Panc1 (cell line): ENCODE measurements around the gene HK1. TPM values are rescaled to one million over a fixed set of nuclear protein-coding genes. Genes with fewer than 3 reads are reported as not detected.

Experiments used
- ATAC-seq: fragments of 200-7000 bp; cut with Tn5 transposase; 2 replicates; pipeline ENCODE4 v1.9.1; 2020; ENCODE audit warnings: mild to moderate bottlenecking, moderate library complexity
- BruUV-seq: library from RNA; stranded (reverse); fragments of 400-500 nt; replicated peaks from 2 replicates; lab custom pipeline; 2021; lab: Mats Ljungman, UMichigan
- CTCF ChIA-PET: fragments of 300-600 bp; sonication (Branson Sonifier 250); formaldehyde crosslinking; loops from one replicate; lab custom pipeline; 2022; ENCODE audit warnings: antibody characterized with exemption; lab: Charles Lee
- POLR2A ChIA-PET: fragments of 300-600 bp; sonication (Branson Sonifier 250); formaldehyde crosslinking; loops from one replicate; lab custom pipeline; 2022; ENCODE audit warnings: antibody characterized with exemption; lab: Charles Lee
- DNase-seq: peaks from one replicate; pipeline ENCODE4 v3.0.0-alpha.2; 2010; ENCODE audit warnings: low read depth, low spot score
- H3K27ac ChIP-seq: 2 replicates; pipeline ENCODE4 v1.5.1; 2011; ENCODE audit warnings: mild to moderate bottlenecking, low read length, inconsistent platforms
- H3K27me3 ChIP-seq: fragments of 200-500 bp; sonication (Bioruptor generic); 2 replicates; pipeline ENCODE4 v1.6.0; 2014; ENCODE audit warnings: low read length, inconsistent platforms; ENCODE audit not compliant: control insufficient read depth, insufficient read depth
- H3K36me3 ChIP-seq: fragments of 200-500 bp; sonication (Bioruptor generic); 2 replicates; pipeline ENCODE4 v1.5.1; 2014; ENCODE audit warnings: inconsistent platforms, mild to moderate bottlenecking, low read length, moderate library complexity; ENCODE audit not compliant: control insufficient read depth, insufficient read depth
- H3K4me1 ChIP-seq: 2 replicates; pipeline ENCODE4 v1.5.1; 2011; ENCODE audit warnings: inconsistent platforms, mild to moderate bottlenecking, low read length, moderate library complexity; ENCODE audit not compliant: control insufficient read depth, insufficient read depth
- H3K4me3 ChIP-seq, 2 experiments: 2 replicates each; pipeline ENCODE4 v1.5.1; 2011 to 2012; ENCODE audit warnings: low read depth in 2 of 2, low read length in 2 of 2, mild to moderate bottlenecking in 2 of 2, inconsistent platforms in 1 of 2, moderate library complexity in 1 of 2
- H3K9me3 ChIP-seq: fragments of 200-500 bp; sonication (Bioruptor generic); 2 replicates; pipeline ENCODE4 v1.5.1; 2014; ENCODE audit warnings: low read depth, mild to moderate bottlenecking, inconsistent platforms, low read length, moderate library complexity; ENCODE audit not compliant: control insufficient read depth, insufficient read depth
- CTCF ChIP-seq: fragments of 450-650 bp; IDR thresholded peaks from 2 replicates; pipeline ENCODE4 v1.5.1; 2017; ENCODE audit warnings: mild to moderate bottlenecking
- POLR2AphosphoS5 ChIP-seq: IDR thresholded peaks from 2 replicates; pipeline ENCODE4 v1.6.1; 2012; ENCODE audit warnings: mild to moderate bottlenecking, low read depth, low read length, moderate library complexity
- REST ChIP-seq, 2 experiments: IDR thresholded peaks; 2 replicates each; pipeline ENCODE4 v1.6.1; 2011 to 2012; ENCODE audit warnings: low read depth in 2 of 2, control low read depth in 1 of 2, low read length in 1 of 2, mild to moderate bottlenecking in 1 of 2, moderate library complexity in 1 of 2; ENCODE audit not compliant: insufficient read depth in 1 of 2
- SIN3A ChIP-seq: IDR thresholded peaks from 2 replicates; pipeline ENCODE4 v1.6.1; 2012; ENCODE audit warnings: low read depth, mild to moderate bottlenecking, low read length, moderate library complexity, borderline replicate concordance; ENCODE audit not compliant: insufficient read depth
- TCF7L2 ChIP-seq: IDR thresholded peaks from 2 replicates; pipeline ENCODE4 v1.6.1; 2011; ENCODE audit warnings: mild to moderate bottlenecking, low read depth, low read length, inconsistent platforms
- in situ Hi-C: cut with HindIII; loops from 2 replicates; pipeline ENCODE4 v1.10.0; 2016; ENCODE audit warnings: low sequenced_read_pairs, low pct_unique_long_range_greater_than_20kb
- intact Hi-C: fragments of 100-400 bp; cut with micrococcal nuclease; formaldehyde crosslinking; loops from one replicate; pipeline ENCODE4 v1.10.0; 2022; ENCODE audit not compliant: unreplicated experiment
- total RNA-seq: library from RNA; stranded (reverse); gene quantifications from one replicate; pipeline ENCODE4 v1.2.1, GENCODE V29; 2021; ENCODE audit not compliant: unreplicated experiment

HK1 gene
- total RNA-seq, 1 experiment from 2014 or later: 74.4 TPM

- Histone ChIP-seq H3K36me3 (no peaks in the 10 kb centered on the region), H3K27ac (no peak overlapping the region), H3K27me3 (no peaks in the 10 kb centered on the region), H3K9me3 (no peaks in the 10 kb centered on the region), H3K4me1 (no peaks in the 10 kb centered on the region), H3K4me3 (no peak overlapping the region)
- intact Hi-C loops (no loop called here), in situ Hi-C loops (no loop called here)
- TF ChIP-seq CTCF (no peak), TCF7L2 (no peak), POLR2AphosphoS5 (no peak), SIN3A (no peak), REST (IDR thresholded peaks at IDR 0.05; ENCODE audit: insufficient read depth in 1 of 2, low read depth in 2 of 2, low read length in 1 of 2) (no peak)
- ATAC-seq: no peak
- ChIA-PET POLR2A (no interaction called here), CTCF (no interaction called here)
- BruUV-seq: no TSS peak
- no peak for DNase-seq
Observed at GRCh38 chr10:69376662-69377061, 98.4 kb downstream of the HK1 start.

GRCh38 chr10:69377191-69377590 lies 98.9 kb downstream of the HK1 start:
- no peak overlapping the region for H3K4me3 ChIP-seq
- DNase-seq (no peak), ATAC-seq (no peak)
- H3K27me3 ChIP-seq: no peaks in the 10 kb centered on the region
- no TSS peak for BruUV-seq
- in situ Hi-C loops: no loop called here
- intact Hi-C loops: no loop called here
- TF ChIP-seq REST (IDR thresholded peaks at IDR 0.05; ENCODE audit: insufficient read depth in 1 of 2, low read depth in 2 of 2, low read length in 1 of 2) (no peak), CTCF (no peak), TCF7L2 (no peak), SIN3A (no peak), POLR2AphosphoS5 (no peak)
- no peaks in the 10 kb centered on the region for H3K4me1 ChIP-seq
- H3K27ac ChIP-seq: no peak overlapping the region
- H3K36me3 ChIP-seq: no peaks in the 10 kb centered on the region
- POLR2A ChIA-PET: no interaction called here
- CTCF ChIA-PET: no interaction called here
- no peaks in the 10 kb centered on the region for H3K9me3 ChIP-seq
